BE2C (cell line): ENCODE results near the gene RASA3.

Experiments used
- DNase-seq: peaks from one replicate; pipeline ENCODE4 v3.0.0-alpha.2; 2020
- H3K27me3 ChIP-seq: fragments of 250-450 bp; sonication (Bioruptor Pico); 2 replicates; pipeline ENCODE4 v1.5.1; 2020; ENCODE audit warnings: mild to moderate bottlenecking
- H3K36me3 ChIP-seq: fragments of 250-450 bp; sonication (Bioruptor Pico); 2 replicates; pipeline ENCODE4 v1.5.1; 2020; ENCODE audit warnings: mild to moderate bottlenecking
- H3K4me1 ChIP-seq: fragments of 250-450 bp; sonication (Bioruptor Pico); 2 replicates; pipeline ENCODE4 v1.5.1; 2020
- H3K4me3 ChIP-seq: 2 replicates; pipeline ENCODE4 v1.5.1; 2011; ENCODE audit warnings: low read depth, low read length
- H3K9me3 ChIP-seq: fragments of 250-450 bp; sonication (Bioruptor Pico); 2 replicates; pipeline ENCODE4 v1.5.1; 2020
- CTCF ChIP-seq: IDR thresholded peaks from 2 replicates; pipeline ENCODE4 v1.5.1; 2012; ENCODE audit warnings: mild to moderate bottlenecking, low read depth, low read length

The RASA3 gene

DNA sequence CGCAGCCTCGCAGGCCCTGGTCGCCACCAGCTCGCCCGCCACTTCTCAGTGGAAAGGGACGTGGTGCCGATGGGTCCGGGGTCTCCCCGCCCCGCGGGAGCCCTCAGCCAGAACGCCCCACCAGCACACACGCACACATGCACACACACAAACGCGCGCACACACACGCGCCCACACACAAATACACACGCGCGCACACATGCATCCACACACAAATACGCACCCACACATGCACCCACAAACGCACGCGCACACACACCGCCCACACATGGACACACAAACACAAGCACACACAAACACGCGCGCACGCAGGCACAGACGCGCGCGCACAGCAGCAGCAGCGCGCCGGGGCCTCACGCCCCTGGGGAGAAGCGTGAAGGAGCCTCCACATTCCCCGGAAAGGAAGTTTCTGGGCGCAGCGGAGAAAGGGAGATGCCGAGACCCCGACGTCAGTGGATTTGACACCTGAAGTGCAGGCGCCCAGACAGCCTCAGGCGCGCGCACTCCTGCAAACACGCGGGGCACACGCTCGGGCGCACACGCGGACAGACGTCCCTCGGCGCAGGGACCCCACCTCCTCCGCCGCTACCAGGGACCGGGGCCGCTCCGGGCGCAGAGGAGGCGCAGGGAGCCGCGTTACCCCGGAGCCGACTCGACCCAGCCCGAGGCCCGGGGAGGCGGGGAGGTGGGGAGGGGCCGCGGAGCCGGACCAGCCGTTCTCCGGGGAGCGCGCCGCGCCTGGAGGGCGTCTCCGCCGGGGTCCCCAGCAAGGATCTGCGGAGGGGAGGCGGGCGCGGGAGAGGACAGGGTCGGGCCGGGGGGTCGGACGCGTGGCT is 622 bp downstream of the RASA3 start:
- Histone ChIP-seq H3K27me3 (no peaks in the 10 kb centered on the region), H3K4me1 (peaks cover 20% of the 10 kb centered on the region), H3K36me3 (no peaks in the 10 kb centered on the region), H3K9me3 (no peaks in the 10 kb centered on the region), H3K4me3 (peak overlapping the region; percentile 93)
- no peak for DNase-seq
- no peak for TF ChIP-seq CTCF

- DNase-seq: peak; percentile 73
- Histone ChIP-seq H3K27me3 (no peaks in the 10 kb centered on the region), H3K36me3 (no peaks in the 10 kb centered on the region), H3K9me3 (no peaks in the 10 kb centered on the region), H3K4me1 (peaks cover 20% of the 10 kb centered on the region), H3K4me3 (peak overlapping the region; percentile 93)
- TF ChIP-seq CTCF: no peak
Measured at GRCh38 chr13:114130837-114131582, 1.4 kb downstream of the RASA3 start.

- Histone ChIP-seq H3K4me3 (peak overlapping the region; percentile 93), H3K36me3 (no peaks in the 10 kb centered on the region), H3K9me3 (no peaks in the 10 kb centered on the region), H3K4me1 (peaks cover 20% of the 10 kb centered on the region), H3K27me3 (no peaks in the 10 kb centered on the region)
- DNase-seq: no peak
- TF ChIP-seq CTCF: no peak
Measured at GRCh38 chr13:114130131-114130836, 2.1 kb downstream of the RASA3 start.

DNA sequence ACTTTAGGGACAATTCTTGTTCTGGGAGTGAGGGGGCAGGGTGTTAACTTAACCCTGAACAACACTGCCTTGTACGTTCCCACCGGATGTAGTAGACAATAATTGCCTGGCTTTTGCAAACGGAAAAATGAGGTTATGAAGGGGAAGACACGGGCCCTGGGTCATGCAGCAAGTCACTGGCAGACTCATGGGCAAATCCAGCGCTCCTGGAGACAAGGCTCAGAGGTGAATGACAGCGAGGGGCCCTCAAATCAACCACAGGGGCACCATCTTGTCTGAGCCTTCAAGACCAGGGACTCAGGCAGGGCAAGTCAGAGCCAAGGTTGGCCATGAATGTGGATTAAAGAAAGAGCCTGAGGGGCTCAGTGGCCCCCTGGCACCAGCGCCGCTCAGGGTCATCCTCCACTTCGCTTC is 2.8 kb downstream of the RASA3 start:
- DNase-seq: no peak
- Histone ChIP-seq H3K36me3 (no peaks in the 10 kb centered on the region), H3K27me3 (no peaks in the 10 kb centered on the region), H3K4me3 (no peak overlapping the region), H3K9me3 (no peaks in the 10 kb centered on the region), H3K4me1 (peaks cover 20% of the 10 kb centered on the region)
- TF ChIP-seq CTCF: no peak

DNA sequence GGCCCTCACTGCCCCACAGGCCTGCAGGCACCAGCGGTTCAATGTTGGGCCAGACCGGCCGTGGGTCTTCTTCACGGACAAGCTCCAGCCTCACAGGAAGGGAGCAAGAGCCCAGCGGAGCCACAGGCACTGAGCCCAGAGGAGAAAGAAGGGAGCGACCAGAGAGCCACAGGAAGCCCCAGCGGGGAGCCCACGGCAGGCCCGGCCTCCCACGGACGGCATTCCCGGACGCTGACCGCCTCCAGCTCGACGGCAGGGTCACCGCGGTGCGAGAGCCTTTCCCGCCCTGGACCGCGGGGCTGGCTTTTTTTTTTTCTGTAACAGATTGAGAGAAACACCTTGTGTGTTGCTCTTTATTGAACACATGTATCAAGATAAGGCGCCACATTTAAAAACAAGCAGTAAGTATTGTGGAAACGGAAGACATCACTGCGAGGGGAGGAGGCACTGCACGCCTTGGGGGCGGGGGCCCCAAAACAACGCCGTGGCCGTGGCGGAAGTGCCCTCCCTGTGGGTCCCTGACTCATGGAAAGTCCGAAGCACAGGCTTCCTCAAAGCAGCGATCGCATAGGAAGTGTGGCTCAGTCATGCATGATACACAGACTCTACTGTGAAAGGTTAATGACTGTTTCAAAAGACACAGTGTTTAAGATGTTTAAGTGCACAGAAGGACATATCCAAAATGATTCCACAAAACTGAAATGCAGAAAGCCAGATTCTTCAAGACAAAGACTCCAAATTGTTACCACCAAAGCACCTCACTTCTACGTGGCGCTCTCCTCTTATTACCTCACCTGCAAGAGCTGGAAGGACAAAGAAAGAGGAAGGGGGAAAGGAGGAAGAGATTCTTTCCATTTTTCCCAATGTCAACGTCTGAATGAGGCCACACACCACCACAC is 3.5 kb downstream of the RASA3 start:
- no peaks in the 10 kb centered on the region for H3K9me3 ChIP-seq
- H3K36me3 ChIP-seq: no peaks in the 10 kb centered on the region
- no peaks in the 10 kb centered on the region for H3K27me3 ChIP-seq
- TF ChIP-seq CTCF: no peak
- peaks cover 20% of the 10 kb centered on the region for H3K4me1 ChIP-seq
- no peak overlapping the region for H3K4me3 ChIP-seq
- DNase-seq: no peak
